Skeletal muscle cell (primary cell): ENCODE results near the gene LRRTM4.
"Not testable (repeated sequence)": the region's sequence is repeated elsewhere in the genome, so short reads cannot be mapped to it uniquely, and the experiment has no call there.

Experiments
- DNase-seq: peaks from one replicate; pipeline ENCODE4 v3.0.0-alpha.2; 2010; ENCODE audit warnings: low read depth
- H3K4me3 ChIP-seq: 2 replicates; pipeline ENCODE4 v1.5.1; 2011; ENCODE audit warnings: low read depth, mild to moderate bottlenecking, control low read depth, low read length, moderate library complexity

Gene LRRTM4

DNA sequence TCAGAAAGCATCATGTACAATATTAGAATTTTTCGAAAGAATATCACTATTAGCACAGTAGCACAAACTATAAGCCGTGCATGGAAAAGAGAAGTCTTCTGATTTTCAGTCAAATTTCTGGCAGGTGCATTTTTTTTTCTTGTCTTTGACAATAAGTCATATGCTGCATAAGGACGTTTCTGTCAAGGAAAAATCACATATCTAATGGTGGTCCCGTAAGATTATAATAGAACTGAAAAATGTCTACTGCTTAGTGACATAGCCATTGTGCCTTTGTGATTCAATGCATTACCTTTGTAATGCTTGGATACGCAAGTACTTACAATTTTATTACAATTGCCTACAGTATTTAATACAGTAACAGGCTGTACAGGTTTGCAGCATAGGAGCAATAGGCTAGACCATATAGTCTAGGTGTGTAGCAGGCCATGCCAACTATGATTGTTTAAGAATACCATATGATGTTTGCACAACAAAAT is 329.3 kb downstream of the LRRTM4 start:
- no peak for DNase-seq
- H3K4me3 ChIP-seq: no peak overlapping the region

DNA sequence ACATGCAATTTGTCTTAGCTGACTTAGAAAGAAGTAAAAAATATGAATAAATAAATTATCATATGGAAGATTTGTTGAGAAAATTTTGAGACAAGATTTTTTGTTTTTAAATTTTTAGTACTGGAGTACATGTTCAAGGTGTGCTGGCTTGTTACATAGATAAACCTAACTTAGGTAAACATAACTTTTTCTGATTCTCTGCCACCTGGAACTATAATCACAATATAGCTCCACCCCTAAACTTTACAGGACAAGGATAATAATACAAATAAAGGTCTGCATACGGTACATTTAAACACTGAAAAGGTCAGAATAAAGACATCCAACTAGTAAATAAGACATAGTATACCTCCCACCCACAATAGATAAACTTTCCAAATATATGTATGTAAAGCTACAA is 330.5 kb downstream of the LRRTM4 start:
- no peak overlapping the region for H3K4me3 ChIP-seq
- no peak for DNase-seq

DNA sequence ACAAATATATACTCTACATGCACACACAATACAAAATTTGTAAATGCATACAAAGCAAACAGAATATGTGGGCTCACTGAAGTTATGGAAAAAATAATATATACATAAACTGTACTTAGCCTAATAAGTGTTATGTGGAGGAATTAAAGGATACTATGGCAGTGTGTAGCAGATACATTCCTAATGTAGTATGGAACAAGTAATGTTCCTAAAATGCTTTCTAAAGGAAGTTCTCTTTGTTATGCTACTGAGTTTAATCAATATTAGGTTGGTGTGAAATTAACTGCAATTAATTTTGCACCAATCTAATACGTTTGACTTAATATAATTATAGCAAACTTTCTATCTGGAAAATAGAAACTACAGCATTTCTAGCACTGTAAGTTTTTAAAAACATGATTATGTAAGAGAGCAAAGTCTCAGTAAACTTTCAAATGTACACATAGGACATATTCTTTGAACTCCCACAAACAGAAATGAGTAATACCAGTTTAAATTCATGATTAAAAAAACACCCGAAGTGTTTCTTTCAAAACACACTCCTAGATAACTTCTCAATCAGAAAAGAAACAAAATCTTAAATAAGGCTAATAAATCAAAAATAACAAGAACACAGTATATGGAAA is 331.3 kb downstream of the LRRTM4 start:
- no peak overlapping the region for H3K4me3 ChIP-seq
- DNase-seq: no peak

DNA sequence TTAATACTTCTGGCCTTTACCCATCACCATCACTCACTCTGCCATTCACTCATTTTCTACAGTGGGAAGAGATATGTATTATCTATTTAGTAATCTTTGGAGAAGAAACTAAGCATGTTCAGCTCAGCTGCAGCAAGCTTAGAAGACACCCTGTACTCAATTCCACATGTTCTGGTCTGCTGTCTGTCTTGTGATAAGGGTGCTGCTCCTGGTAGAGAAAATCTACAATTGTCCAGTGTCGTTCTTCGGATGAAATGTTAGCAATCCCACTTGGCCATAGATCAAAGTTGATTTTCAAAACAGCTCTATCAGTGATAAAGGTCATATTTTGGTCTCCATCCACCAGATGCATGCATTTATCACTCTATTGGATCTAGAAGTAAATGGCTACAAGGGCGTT is 337.1 kb downstream of the LRRTM4 start:
- DNase-seq: no peak
- H3K4me3 ChIP-seq: no peak overlapping the region

- no peak overlapping the region for H3K4me3 ChIP-seq
Measured at GRCh38 chr2:77179297-77179696, 342.9 kb downstream of the LRRTM4 start.

GRCh38 chr2:77175266-77175780 is 346.9 kb downstream of the LRRTM4 start:
- not testable (repeated sequence) for DNase-seq, H3K4me3 ChIP-seq

More at GRCh38 chr2:77179297-77179696, 342.9 kb downstream of the LRRTM4 start:
- no peak for DNase-seq

GRCh38 chr2:77169426-77169825 is 352.8 kb downstream of the LRRTM4 start:
- DNase-seq: no peak
- H3K4me3 ChIP-seq: no peak overlapping the region

GRCh38 chr2:77164021-77164420 is 358.2 kb downstream of the LRRTM4 start:
- not testable (repeated sequence) for H3K4me3 ChIP-seq, DNase-seq

DNA sequence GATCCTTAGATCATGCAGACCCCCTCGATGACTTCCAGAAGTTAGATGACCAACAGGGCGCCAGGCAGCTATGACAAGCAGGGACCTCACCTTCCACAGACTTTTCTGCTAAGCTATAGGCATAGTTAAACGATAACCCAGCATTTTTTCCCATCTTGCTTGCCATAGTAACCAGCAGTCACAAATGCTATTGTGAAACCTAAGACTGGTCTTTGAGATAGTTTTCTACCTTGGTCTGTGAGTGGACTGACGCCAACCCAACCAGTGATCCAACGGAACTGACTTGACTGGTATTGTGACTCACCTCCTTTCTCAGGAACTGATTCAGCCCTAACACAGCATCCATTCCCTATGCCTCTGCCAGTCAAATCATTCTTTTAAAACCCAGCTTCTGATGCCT is 361.2 kb downstream of the LRRTM4 start:
- no peak overlapping the region for H3K4me3 ChIP-seq
- peak; percentile 8 for DNase-seq

DNA sequence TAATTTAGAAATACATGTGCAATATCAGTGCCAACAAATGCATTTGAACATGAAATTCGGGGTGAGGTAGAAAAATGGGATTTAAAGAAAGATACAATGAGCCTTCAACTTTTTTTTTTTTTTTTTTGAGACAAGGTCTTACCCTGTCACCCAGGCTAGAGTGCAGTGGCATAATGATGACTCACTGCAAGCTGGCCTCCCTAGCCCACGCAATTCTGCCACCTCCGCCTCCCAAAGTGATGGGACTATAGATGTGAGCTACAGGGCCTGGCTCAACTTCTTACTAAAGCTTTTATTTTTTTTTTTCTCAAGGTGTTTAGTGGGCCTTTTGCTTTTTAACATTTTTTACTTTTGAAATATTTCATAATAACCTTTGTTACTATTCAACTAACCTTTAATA is 365.6 kb downstream of the LRRTM4 start:
- H3K4me3 ChIP-seq: no peak overlapping the region

DNA sequence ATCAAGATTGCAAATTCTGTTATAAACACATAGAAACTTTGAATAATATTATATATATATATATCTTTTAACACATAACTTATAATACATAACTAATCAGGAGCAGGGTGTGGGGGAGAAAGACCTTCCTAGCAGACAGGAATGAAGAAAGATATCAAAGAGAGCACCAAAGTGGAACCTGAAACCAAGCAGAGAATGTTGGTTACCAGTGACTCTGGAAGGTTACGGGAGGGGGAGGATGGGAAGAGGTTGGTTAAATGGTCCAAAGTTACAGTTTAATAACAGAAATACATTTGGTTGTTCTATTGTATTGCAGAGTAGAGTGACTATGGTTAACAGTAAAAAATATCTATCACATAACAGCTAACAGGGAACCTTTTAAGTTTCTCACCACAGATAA is 366.7 kb downstream of the LRRTM4 start:
- no peak overlapping the region for H3K4me3 ChIP-seq
- DNase-seq: no peak

More for the DNA sequence above, 365.6 kb downstream of the LRRTM4 start:
- DNase-seq: no peak

DNA sequence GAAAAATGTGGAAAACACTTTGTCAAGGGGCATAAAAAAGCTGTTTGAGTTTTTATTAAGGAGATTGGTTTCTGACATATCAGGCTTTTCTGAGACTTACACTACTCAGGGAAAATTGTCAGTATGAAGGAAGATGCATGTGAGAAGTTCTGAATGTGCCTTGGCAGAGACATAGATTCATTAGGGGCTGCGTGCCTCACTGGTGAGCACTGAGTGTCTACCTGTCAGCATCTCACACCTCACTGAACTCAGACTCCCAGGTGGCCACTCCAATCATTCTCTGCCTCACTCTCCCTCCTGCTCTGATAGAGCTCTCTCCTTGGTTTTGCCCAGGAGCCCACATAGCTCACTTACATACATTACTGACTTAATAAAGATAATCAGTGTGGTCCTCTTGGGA is 372.6 kb downstream of the LRRTM4 start:
- H3K4me3 ChIP-seq: no peak overlapping the region
- no peak for DNase-seq

DNA sequence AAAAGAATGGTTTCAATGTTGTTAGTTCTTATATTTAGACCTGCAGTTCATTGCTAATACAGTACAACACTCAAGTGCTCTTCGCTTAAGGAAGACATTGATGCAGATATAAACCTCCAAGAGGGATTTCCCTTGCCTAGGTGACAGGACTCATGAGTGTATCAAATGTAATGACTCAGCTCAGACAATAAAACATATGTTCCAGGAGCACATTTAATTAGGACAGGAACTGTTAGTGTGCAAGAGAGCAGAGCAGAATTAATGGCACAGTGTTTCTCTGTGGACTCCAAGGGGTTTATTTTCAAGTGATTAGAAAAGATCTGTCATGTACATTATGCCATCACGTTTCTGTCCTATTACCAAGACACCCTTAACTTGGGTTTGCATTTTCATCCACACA is 375.0 kb downstream of the LRRTM4 start:
- DNase-seq: no peak
- no peak overlapping the region for H3K4me3 ChIP-seq

DNA sequence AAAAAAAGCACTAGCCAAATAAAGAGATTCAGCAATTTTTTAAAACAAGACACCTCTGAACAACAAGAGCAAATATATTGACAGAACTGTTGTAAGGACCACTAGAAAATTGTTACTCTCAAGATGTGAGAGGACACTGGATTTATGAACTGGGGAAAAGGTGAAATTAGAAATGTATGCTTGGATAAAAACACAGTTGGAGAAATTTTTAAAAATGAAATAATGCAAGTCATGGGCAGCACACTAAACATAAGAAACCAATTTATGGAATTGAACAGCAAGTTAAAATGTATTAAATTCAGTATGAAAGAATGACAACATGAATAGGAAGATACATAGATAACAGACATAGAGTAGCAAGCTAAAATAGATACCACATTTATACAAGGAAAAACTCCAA is 377.4 kb downstream of the LRRTM4 start:
- H3K4me3 ChIP-seq: no peak overlapping the region
- DNase-seq: no peak

- H3K4me3 ChIP-seq: no peak overlapping the region
- DNase-seq: no peak
Measured at GRCh38 chr2:77142141-77142540, 380.0 kb downstream of the LRRTM4 start.

GRCh38 chr2:77128479-77128878 is 393.7 kb downstream of the LRRTM4 start:
- not testable (repeated sequence) for H3K4me3 ChIP-seq, DNase-seq

- no peak overlapping the region for H3K4me3 ChIP-seq
- DNase-seq: no peak
Measured at GRCh38 chr2:77127345-77127744, 394.8 kb downstream of the LRRTM4 start.

- DNase-seq: no peak
- H3K4me3 ChIP-seq: no peak overlapping the region
Measured at GRCh38 chr2:77121518-77121917, 400.7 kb downstream of the LRRTM4 start.

- no peak overlapping the region for H3K4me3 ChIP-seq
- DNase-seq: no peak
Measured at GRCh38 chr2:77119333-77119732, 402.8 kb downstream of the LRRTM4 start.

GRCh38 chr2:77108915-77109314 is 413.3 kb downstream of the LRRTM4 start:
- DNase-seq: no peak
- H3K4me3 ChIP-seq: no peak overlapping the region

GRCh38 chr2:77105008-77105407 is 417.2 kb downstream of the LRRTM4 start:
- no peak for DNase-seq
- H3K4me3 ChIP-seq: no peak overlapping the region
